ENCODE measurements around the gene GALNT9.

DNA sequence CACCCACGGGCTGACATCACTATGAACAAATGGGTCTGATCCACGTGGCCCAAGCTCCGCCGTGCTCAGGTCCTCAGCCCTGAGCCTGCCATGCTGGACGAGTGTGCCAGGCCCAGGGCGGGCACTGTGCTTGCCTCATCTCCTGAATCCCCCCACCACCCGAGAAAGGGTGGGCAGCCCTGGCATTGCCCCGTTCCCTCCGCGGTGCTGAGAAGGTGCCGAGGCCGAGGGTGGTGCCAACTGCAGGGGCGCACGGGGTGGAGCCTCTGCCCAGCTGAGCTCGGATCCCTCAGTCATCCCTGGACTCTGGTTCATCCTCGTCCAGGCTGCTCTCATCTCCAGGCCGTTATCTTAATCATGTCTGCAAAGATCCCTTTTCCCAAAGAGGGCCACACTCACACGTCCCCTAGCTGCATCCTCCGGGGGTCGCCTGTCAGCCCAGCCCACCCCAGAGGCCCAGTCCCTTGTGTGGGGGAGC, 124.6 kb downstream of the GALNT9 start:
- TF ChIP-seq, protein P1, sequence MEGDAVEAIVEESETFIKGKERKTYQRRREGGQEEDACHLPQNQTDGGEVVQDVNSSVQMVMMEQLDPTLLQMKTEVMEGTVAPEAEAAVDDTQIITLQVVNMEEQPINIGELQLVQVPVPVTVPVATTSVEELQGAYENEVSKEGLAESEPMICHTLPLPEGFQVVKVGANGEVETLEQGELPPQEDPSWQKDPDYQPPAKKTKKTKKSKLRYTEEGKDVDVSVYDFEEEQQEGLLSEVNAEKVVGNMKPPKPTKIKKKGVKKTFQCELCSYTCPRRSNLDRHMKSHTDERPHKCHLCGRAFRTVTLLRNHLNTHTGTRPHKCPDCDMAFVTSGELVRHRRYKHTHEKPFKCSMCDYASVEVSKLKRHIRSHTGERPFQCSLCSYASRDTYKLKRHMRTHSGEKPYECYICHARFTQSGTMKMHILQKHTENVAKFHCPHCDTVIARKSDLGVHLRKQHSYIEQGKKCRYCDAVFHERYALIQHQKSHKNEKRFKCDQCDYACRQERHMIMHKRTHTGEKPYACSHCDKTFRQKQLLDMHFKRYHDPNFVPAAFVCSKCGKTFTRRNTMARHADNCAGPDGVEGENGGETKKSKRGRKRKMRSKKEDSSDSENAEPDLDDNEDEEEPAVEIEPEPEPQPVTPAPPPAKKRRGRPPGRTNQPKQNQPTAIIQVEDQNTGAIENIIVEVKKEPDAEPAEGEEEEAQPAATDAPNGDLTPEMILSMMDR (conservative IDR thresholded peaks at IDR 0.05; ENCODE audit: low read depth, low read length) = no peak
- TF ChIP-seq EZH2phosphoT487 (IDR thresholded peaks at IDR 0.05; ENCODE audit: borderline replicate concordance, low read length) = no peak
- no peak for TF ChIP-seq EZH2 (IDR thresholded peaks at IDR 0.05; ENCODE audit: low read length, unreplicated experiment)
